Kidney epithelial cell (primary cell): ENCODE results near the gene DYNLL2. TPM values are rescaled to one million over a fixed set of nuclear protein-coding genes. Genes with fewer than 3 reads are reported as not detected.
"Not testable (repeated sequence)": the region's sequence is repeated elsewhere in the genome, so short reads cannot be mapped to it uniquely, and the experiment has no call there.

ENCODE experiments used
- DNase-seq: peaks from one replicate; pipeline ENCODE4 v3.0.0-alpha.2; 2010; ENCODE audit warnings: low read depth
- H3K27me3 ChIP-seq: 2 replicates; pipeline ENCODE4 v1.6.0; 2011; ENCODE audit warnings: low read length; ENCODE audit not compliant: control insufficient read depth, insufficient read depth
- H3K36me3 ChIP-seq: 2 replicates; pipeline ENCODE4 v1.5.1; 2011; ENCODE audit warnings: low read length; ENCODE audit not compliant: control insufficient read depth, insufficient read depth
- H3K4me3 ChIP-seq: 2 replicates; pipeline ENCODE4 v1.5.1; 2011; ENCODE audit warnings: low read depth, mild to moderate bottlenecking, control low read depth, low read length
- CTCF ChIP-seq: IDR thresholded peaks from 2 replicates; pipeline ENCODE4 v1.5.1; 2011; ENCODE audit warnings: mild to moderate bottlenecking, moderate library complexity, low read length, control low read depth, inconsistent platforms; ENCODE audit not compliant: insufficient read depth, poor library complexity, severe bottlenecking
- total RNA-seq: library from RNA; depleted of rRNA; stranded (reverse); fragments of >200 nt; gene quantifications from 2 replicates; pipeline ENCODE4 v1.2.3, GENCODE V29; 2015

The DYNLL2 gene
- total RNA-seq, 1 donor from 2014 or later, result 18.3 TPM

GRCh38 chr17:58092797-58093385 is 9.7 kb downstream of the DYNLL2 start:
- no peak for TF ChIP-seq CTCF
- no peak overlapping the region for H3K4me3 ChIP-seq
- H3K27me3 ChIP-seq, result no peaks in the 10 kb centered on the region
- peaks cover 1% of the 10 kb centered on the region for H3K36me3 ChIP-seq
- no peak for DNase-seq

GRCh38 chr17:58094118-58094517 is 10.9 kb downstream of the DYNLL2 start:
- no peak overlapping the region for H3K4me3 ChIP-seq
- DNase-seq, result no peak
- H3K36me3 ChIP-seq, result peaks cover 1% of the 10 kb centered on the region
- no peaks in the 10 kb centered on the region for H3K27me3 ChIP-seq
- TF ChIP-seq CTCF, result no peak

DNA sequence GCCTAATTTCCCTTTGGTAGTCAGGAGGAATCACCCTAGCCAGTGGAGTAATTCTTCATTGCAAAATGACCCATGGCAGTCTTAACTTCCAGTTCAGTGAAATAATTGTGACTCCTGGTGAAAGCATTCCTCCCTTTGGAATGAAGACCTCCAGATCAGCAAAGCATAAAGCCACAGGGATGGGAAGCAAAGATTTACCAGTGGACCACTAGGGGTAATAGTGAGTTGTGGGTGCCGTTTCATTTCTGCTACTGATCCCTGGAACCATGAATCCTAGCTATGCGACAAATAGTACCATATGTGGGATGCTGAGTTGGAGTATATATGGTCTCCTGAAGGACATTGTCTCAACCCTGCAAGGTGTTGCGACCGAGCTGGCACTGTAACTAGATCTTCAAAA is 13.7 kb downstream of the DYNLL2 start:
- DNase-seq, result no peak
- H3K27me3 ChIP-seq, result no peaks in the 10 kb centered on the region
- no peak overlapping the region for H3K4me3 ChIP-seq
- peak; percentile 6 for TF ChIP-seq CTCF
- H3K36me3 ChIP-seq, result no peaks in the 10 kb centered on the region

- no peaks in the 10 kb centered on the region for H3K36me3 ChIP-seq
- TF ChIP-seq CTCF, result no peak
- no peak for DNase-seq
- no peak overlapping the region for H3K4me3 ChIP-seq
- H3K27me3 ChIP-seq, result no peaks in the 10 kb centered on the region
These were observed 14.3 kb downstream of the DYNLL2 start for GRCh38 chr17:58097384-58098088.

DNA sequence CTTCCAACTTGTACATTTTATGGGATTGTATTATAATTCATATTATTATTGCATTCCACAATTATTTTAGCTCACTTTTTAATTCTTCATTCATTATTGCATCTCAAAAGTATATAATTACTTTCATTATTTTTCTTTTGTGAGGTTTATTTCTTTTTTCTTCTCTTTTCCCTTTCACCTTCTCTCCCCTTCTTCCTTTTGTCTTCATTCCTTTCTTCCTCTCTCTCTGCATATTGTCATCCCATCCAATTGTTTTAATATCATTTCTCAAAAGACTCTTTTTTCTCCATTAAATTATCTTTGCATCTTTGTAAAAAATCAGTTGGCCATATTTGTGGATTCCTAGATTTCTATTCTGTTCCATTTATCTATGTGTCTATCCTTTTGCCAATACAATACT is 17.3 kb downstream of the DYNLL2 start:
- no peak overlapping the region for H3K4me3 ChIP-seq
- TF ChIP-seq CTCF, result no peak
- DNase-seq, result no peak
- H3K36me3 ChIP-seq, result no peaks in the 10 kb centered on the region
- no peaks in the 10 kb centered on the region for H3K27me3 ChIP-seq

- DNase-seq, H3K4me3 ChIP-seq, H3K27me3 ChIP-seq, H3K36me3 ChIP-seq: not testable (repeated sequence)
These were observed 18.7 kb downstream of the DYNLL2 start for GRCh38 chr17:58101898-58102297.
